ENCODE results near the gene LRCH3.

DNA sequence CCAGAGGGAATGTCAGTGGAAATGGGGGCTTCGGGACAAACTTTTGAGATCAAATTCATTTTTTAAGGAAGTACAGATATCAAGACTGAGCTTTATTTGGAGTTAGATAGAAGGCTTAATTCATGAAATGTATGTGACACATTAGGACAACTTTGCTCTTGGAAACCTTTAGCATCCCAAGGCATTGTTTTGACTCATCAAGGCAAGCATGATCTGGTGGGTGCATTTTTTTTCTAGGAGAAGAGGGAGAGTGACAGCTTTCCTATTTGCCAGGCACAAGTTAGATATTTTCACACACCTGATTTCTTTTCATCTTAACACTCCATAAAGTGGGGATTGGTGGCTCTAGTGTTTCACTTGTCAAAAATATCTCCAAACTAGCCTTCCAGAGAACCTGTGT lies 97.5 kb downstream of the LRCH3 start:
- no peak for TF ChIP-seq POLR2A (IDR thresholded peaks at IDR 0.05; ENCODE audit: low read length)
- TF ChIP-seq, protein P1, sequence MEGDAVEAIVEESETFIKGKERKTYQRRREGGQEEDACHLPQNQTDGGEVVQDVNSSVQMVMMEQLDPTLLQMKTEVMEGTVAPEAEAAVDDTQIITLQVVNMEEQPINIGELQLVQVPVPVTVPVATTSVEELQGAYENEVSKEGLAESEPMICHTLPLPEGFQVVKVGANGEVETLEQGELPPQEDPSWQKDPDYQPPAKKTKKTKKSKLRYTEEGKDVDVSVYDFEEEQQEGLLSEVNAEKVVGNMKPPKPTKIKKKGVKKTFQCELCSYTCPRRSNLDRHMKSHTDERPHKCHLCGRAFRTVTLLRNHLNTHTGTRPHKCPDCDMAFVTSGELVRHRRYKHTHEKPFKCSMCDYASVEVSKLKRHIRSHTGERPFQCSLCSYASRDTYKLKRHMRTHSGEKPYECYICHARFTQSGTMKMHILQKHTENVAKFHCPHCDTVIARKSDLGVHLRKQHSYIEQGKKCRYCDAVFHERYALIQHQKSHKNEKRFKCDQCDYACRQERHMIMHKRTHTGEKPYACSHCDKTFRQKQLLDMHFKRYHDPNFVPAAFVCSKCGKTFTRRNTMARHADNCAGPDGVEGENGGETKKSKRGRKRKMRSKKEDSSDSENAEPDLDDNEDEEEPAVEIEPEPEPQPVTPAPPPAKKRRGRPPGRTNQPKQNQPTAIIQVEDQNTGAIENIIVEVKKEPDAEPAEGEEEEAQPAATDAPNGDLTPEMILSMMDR (IDR thresholded peaks at IDR 0.05), result no peak
- no peak for TF ChIP-seq ZFP36 (IDR thresholded peaks at IDR 0.05; ENCODE audit: borderline replicate concordance, partially characterized antibody)
- no peak for TF ChIP-seq KDM1A (IDR thresholded peaks at IDR 0.05; ENCODE audit: low read depth)
- no peak for TF ChIP-seq RNF2 (IDR thresholded peaks at IDR 0.05; ENCODE audit: borderline replicate concordance, low read depth)
- TF ChIP-seq ESRRA (IDR thresholded peaks at IDR 0.05; ENCODE audit: borderline replicate concordance, low read length), result no peak

Data from A549 (cell line).